HPDE6-E6E7 (cell line): Measurements from ENCODE around the gene MAN2A2.

Experiments used
- DNase-seq: peaks from one replicate; pipeline ENCODE4 v3.0.0; 2011; ENCODE audit warnings: missing footprints; ENCODE audit errors: extremely low spot score

MAN2A2 gene

GRCh38 chr15:90902840-90903732 lies at the start of gene MAN2A2:
Gene MAN2A2, plus strand, starts transcription at chr15:90903302. Its CDS starts 906 bp downstream, at chr15:90904208.
- peak; percentile 45 for DNase-seq

DNA sequence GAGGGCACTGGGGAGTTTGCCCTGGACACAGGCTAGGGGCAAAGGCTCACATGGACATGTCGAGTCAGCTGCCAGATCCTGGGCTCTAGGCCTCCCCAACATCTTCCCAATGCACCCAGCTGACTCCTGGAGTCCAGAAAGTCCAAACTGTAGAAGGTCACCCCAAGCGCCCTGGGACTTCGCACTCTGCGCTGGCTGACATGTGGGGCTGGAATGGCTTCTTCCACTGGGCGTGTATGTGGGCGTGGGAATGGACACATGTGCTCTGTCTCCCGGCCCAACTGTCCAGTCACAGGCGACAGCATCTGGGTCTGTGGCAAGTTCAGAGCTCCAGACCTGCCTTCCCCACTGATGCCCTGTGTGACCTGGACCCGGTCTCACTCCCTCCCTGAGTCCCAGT lies 48.0 kb upstream of the MAN2A2 start:
- DNase-seq = no peak

- no peak for DNase-seq
Measured at GRCh38 chr15:90857337-90857736, 45.8 kb upstream of the MAN2A2 start.

DNA sequence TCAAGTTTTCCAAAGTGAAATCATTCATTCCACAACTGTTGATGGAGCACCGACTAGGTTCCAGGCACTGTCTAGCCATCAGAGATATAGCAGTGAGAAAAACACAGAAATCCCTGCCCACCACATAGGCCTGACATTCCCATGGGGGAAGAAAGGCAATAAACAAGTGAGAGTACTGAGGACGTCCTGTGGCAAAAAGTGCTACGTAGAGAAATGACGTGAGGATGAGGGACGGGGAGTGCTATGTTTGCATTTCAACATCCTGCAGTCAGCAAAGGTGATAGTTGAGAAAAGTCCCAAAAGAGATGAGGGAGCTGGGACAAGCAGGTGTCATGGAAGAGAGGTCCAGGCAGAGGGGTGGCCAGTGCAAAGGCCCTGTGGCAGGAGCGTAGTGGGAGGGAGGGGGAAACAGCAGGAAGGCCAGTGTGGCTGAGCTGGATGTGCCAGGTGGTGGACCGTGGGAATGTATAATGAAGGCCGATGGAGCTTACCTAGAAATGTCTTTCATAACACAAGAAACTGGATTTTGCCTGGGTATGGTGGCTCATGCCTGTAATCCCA lies 45.1 kb upstream of the MAN2A2 start:
- no peak for DNase-seq

DNA sequence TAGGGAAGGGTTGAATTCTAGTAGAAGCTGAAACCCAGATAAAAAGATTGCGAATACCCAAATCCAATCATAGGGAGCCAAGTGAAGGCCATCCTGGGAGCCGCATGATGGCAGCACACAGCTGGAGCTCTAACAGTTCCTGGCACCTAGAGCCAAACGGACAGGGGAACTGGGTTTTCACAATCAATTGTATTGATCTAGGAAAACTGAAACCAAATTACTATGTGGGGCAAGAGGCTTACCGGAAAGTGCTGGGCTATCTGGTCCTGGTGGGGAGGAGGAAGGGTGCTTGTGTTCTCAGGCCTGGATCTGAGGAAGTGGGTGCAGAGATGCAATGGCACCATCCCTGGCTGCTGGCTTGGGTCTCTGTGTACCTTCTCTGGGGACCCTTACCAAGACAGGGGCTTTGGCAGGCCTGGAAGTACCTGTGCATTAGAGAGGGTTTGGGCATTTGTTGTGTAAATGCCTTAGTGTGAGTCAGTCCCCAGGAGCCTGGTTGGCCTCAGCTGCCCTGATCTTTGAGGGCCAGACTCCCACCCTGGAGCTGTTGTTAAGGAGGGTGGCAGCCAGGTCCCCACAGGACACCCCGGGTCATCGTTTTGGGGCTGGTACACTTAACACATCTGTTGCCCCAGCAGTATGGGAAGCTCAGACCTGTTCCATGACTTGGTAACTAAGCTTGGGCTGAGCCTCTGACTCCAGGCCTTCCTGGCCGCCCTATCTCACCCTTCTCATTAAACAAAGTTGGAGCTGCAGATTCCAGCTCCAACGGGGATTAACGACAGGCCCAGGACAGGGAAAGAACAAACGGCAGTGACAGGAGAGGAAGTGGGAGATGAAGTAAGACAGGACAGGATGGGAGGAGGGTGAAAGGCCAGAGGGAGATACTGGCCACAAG lies 43.6 kb upstream of the MAN2A2 start:
- DNase-seq = no peak

DNA sequence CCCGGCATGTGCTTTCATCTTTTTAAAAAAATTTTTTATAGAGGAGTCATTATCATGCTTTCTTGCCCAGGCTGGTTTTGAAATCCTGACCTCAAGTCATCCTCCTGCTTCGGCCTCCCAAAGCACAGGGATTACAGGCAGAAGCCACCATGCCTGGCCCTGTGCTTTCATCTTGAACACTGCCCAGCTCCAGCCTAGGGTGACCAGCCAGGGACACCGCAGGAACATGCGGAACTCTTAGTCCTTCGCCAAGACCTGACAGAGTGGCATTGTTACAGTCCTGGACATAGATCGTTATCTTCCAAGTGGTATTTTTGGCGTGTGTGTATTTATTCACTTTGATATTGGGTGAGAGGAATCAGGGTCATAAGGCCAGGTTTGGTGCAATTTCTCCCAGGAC lies 42.7 kb upstream of the MAN2A2 start:
- DNase-seq = no peak

DNA sequence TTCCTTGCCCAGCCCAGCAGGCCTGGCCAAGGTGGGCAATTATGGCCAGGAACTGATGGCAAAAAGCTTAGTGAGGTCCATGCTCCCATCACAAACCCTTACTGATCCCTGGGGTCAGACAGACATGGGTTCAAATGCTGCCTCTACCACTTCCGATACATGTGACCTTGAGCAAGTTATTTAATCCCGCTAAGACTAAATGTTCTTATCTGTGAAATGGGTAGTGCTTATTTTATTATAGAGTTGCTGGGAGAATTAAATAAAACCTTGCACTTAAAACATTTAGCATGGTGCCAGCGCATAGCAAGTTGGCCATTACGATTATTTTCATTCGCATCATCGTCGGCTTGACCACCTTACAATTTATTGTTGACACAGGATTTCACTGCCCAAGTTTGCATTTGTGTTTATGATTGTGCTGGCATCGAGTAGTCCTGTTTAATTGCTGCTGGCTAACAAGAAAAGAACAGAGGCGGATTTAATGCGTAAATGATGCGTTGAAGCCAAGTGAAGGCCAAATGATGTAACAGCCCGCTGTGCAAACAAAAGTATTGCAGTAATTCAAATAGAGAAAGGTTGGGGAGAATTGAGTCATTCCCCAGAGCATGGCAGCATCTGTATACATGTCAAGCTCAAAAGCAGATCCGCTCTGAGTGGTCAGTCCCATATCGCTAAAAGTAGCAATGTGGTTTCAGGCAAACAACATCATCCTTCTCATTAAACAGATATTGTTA lies 42.0 kb upstream of the MAN2A2 start:
- no peak for DNase-seq

- DNase-seq = no peak
Measured at GRCh38 chr15:90862487-90862886, 40.6 kb upstream of the MAN2A2 start.

DNA sequence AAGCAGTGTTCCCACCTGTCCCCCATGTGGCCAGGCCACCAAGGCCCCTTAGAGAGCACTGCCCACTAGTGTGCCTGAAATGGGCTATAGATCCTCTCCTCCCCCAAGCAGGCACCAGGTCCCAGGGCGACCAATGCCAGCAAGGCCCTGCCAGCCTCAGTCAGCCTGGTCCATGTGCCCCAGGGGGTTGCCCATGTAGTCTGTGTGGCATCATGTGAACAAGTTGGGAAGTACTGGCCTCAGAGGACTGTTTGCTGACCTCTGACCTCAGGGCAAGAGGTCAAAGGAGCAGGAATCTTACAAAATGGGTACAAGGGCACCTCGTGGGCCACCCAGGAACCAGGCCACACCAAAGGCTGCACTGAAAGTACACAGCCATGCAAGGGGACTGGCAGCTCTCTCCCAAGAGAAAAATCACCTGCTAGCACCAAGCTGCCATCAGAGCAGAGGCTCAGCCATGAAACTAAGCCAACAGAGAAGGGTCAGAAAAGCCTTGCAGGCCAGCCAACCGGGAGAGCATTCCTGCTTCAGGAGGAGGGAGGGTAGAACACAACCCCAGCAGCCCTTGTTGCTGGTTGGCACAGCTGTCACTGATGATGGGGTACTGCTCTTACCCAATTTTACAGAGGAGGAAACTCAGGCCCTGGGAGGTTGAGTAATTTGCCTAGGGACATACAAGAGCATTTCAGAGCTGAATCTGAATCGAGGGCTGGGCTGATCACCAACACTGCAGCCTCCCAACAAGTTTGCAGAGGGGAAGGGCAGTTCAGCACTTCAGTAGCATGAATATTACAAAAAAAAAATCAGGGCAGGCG lies 39.9 kb upstream of the MAN2A2 start:
- no peak for DNase-seq

DNA sequence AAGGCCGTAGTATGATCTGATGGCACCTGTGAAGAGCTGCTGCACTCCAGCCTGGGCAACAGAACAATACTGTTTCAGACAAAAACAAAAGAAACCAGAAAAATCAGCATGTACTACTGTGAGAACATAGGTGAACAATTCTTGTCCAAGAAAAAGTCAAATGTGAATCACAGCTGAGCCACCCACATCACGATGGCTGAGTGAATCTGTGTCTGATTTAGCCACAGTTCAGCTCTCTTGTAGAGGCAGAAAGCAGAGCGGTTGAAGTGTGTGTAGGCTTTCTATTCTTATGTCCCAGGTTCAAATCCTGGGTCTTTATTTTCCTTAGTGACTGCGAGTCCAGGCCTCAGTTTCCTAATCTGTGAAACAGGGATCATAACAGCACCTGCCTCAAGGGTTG lies 39.1 kb upstream of the MAN2A2 start:
- DNase-seq = no peak

- no peak for DNase-seq
Measured at GRCh38 chr15:90864507-90864906, 38.6 kb upstream of the MAN2A2 start.

GRCh38 chr15:90865702-90866101 lies 37.4 kb upstream of the MAN2A2 start:
- DNase-seq = no peak

DNA sequence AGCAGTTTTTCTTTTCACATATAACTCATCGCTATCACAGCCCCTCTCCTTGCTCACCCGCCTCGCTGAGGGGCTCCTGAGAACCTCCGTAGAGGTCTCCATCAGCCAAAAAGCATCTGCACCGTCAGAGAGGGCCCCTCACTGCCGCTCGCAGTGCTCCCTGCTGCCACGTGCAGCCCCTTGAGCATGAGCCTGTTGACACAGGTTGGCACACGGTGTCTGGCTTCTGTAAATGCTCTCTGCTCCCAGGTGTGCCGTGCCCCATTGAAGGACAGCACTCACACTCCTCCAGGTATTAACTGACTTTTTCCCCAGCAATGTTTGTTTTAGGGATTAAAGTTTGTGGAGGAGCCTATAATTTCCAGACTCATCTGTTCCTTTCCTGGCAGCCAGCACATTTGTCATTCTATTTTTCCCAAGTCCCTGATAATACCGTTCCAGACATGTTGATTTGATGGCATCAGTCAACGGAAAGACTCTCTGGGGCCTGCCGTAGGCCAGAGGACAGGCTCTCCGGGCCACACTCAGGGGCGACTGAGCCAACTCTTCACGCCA lies 36.9 kb upstream of the MAN2A2 start:
- no peak for DNase-seq

DNA sequence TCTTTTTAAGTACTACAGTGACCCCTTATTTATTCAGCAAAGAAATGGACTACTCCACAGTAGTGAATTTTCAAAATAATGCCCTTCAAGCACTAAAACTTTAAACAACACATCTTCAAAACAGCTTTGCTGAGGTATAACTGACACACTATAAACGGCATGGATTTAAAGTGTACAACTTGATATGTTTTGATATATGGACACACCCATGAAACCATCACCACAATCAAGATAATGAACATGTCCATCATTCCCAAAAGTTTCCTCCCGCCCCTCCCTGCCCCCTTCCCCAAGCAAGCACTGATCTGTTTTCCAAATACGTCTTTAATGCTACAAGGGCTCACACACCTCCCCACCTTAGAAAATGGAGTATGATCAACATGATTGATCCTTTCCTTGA lies 36.3 kb upstream of the MAN2A2 start:
- no peak for DNase-seq

DNA sequence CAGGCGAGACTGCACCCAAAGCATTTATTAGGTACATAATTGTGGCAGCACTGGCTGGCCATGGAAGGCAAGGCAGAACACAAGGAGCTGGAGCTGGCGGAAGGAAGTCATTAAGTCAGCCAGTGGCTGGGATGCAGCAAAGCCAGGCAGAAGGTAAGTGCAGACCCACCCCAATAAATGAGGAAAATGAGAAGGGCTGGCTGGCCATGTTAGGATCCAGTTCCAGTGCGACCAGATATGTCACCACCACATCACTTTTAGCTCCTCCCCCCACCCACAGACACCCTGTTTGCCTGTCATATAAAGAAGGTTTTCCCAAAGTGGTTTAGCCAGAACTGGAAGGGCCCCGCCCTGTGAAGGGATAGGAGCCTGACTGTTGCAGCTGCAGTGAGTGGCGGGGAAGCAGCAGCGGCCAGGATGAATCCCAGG lies 34.8 kb upstream of the MAN2A2 start, which contains the start of gene FURIN:
TSS of gene FURIN (plus strand) at position 328 of the 429 bp plus-strand sequence. CDS start 7,153 bp downstream, outside the sequence.
- DNase-seq = no peak

GRCh38 chr15:90869140-90869541 lies 34.0 kb upstream of the MAN2A2 start:
- DNase-seq = no peak

DNA sequence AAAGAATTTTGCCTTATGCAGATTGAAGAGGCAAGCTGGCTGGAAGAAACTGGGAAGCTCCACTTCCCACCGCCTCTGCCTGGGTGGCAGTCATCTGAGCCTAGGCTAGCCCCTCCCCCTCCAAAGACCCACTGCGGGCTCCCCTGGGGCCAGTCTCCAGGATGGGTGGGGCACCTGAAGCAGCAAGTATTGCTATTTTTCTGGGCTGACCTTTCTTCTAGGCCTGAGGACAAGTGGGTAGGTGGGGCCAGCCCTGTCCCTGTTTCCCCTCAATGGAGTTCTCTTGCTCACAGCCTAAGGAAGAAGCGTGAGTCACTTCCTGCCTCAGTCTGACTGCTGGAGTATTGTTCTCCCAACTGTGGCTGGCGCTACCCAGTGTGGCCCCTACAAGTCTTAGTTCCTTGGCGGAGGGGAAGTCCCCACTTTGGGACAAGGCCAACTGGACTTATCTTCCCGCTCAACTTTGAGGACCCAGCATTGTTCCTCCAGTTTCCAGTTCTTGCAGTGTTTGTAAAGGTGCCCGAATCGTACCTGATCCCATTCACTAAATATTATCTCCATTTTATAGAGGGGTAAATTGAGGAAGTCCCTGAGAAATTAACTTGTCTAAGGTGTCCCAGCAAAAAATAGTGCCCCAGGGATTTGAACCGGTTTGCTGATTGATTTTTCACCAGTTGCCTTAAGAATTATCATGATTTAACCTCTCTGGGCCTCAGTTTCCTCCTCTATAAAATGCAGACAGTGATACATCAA lies 33.3 kb upstream of the MAN2A2 start:
- peak; percentile 80 for DNase-seq

DNA sequence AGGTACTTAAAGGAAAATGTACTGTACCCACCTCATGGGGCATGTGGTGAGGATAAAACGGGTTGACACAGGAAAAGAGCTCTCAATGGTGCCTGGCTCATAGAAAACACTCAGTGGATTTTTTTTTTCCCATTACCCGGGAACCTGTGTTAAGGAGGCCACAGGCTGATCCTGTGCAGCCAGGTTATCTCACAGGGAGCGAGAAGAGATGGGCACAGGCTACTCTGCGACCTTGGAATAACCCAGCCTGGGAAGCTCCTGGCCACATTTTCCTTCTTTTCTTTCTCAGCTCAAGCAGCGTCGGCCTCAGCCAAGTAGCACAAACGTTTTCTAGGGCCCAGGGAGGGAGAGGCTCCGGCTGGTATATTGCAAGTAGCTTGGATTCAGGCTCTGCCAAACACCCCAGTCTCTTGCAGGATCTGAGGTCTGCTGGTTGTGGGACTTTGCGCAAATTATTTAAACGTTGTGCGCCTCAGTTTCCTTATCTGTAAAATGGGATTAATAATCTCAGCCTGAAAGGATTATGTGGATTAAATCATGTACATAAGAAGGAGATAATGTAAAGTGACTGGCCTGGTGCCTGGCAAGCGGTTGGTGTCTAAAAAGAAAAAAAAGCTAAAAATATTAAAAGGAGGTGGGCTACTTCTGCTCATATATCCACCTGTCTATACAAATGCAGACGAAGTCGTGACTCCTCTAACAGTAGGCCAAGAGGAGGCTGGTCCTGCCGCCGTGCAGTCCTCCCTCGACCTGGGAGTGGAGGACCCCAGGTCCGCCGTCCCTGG lies 32.6 kb upstream of the MAN2A2 start:
- DNase-seq = no peak
